Measurements from ENCODE around the gene CYP2D6. TPM values are rescaled to one million over a fixed set of nuclear protein-coding genes. Genes with fewer than 3 reads are reported as not detected.

CYP2D6 gene
- total RNA-seq, 1 donor from 2014 or later: 0.91 TPM

DNA sequence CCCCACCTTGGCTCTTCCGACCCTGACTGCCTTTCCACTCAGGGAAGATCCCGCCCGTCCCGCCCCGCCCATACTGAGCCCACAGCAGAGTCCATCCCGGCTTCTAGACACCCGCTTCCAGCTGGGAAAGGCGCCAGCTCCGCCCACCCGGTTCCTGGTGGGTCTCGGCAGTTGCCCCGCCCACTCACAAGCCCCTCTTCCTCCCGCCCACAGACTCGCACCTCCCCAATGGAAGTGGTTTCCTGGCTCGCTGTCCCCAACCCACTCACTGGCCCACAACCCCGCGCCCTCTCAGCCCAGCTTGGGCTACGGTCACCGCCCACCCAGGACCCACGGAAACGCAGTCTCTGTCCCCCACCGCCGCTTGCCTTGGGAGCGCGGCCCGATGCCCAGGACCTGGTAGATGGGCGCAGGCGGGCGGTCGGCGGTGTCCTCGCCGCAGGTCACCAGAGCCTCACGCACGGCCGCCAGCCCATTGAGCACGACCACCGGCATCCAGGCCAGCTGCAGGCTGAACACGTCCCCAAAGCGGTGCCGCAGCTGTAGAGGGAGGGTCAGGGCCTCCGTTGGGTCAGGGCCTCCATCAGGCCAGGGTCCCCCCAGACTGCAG, 22.2 kb upstream of the CYP2D6 start:
- H3K27me3 Mint-ChIP-seq (ENCODE audit: low read depth, unreplicated experiment): peaks cover 3% of the 10 kb centered on the region
- no peaks in the 10 kb centered on the region for H3K9me3 Mint-ChIP-seq (ENCODE audit: unreplicated experiment)
- TF ChIP-seq, protein P1, sequence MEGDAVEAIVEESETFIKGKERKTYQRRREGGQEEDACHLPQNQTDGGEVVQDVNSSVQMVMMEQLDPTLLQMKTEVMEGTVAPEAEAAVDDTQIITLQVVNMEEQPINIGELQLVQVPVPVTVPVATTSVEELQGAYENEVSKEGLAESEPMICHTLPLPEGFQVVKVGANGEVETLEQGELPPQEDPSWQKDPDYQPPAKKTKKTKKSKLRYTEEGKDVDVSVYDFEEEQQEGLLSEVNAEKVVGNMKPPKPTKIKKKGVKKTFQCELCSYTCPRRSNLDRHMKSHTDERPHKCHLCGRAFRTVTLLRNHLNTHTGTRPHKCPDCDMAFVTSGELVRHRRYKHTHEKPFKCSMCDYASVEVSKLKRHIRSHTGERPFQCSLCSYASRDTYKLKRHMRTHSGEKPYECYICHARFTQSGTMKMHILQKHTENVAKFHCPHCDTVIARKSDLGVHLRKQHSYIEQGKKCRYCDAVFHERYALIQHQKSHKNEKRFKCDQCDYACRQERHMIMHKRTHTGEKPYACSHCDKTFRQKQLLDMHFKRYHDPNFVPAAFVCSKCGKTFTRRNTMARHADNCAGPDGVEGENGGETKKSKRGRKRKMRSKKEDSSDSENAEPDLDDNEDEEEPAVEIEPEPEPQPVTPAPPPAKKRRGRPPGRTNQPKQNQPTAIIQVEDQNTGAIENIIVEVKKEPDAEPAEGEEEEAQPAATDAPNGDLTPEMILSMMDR (IDR thresholded peaks at IDR 0.05; ENCODE audit: insufficient read depth, low read depth, low read length): no peak
- TF ChIP-seq EZH2 (IDR thresholded peaks at IDR 0.05; ENCODE audit: insufficient read depth, low read length): no peak
- DNase-seq (ENCODE audit: low read depth): no peak
- no peak overlapping the region for H3K9ac ChIP-seq (ENCODE audit: low read length)
- H3K4me3 ChIP-seq (ENCODE audit: insufficient read depth, low read depth, low read length): no peak overlapping the region
- peaks cover 21% of the 10 kb centered on the region for H3K36me3 Mint-ChIP-seq (ENCODE audit: low read depth, unreplicated experiment)
- H2AFZ ChIP-seq (ENCODE audit: low read depth, low read length): no peak overlapping the region
- no peaks in the 10 kb centered on the region for H3K36me3 ChIP-seq (ENCODE audit: insufficient read depth, low read length)
- no peaks in the 10 kb centered on the region for H3K27me3 ChIP-seq (ENCODE audit: insufficient read depth, low read length)
- no peak overlapping the region for H3K27ac Mint-ChIP-seq (ENCODE audit: unreplicated experiment)
- H3K4me2 ChIP-seq (ENCODE audit: low read length): no peak overlapping the region
- no peaks in the 10 kb centered on the region for H3K9me3 ChIP-seq (ENCODE audit: insufficient read depth, low read depth, low read length)
- no peaks in the 10 kb centered on the region for H3K4me1 ChIP-seq (ENCODE audit: insufficient read depth, low read length)
- no peak for FAIRE-seq
- no peaks in the 10 kb centered on the region for H3K79me2 ChIP-seq (ENCODE audit: insufficient read depth, low read length)
- no peak overlapping the region for H3K4me3 Mint-ChIP-seq (ENCODE audit: unreplicated experiment)
- H4K20me1 ChIP-seq (ENCODE audit: insufficient read depth, low read length): no peaks in the 10 kb centered on the region
- H3K4me1 Mint-ChIP-seq (ENCODE audit: low read depth, unreplicated experiment): no peaks in the 10 kb centered on the region
- no peak overlapping the region for H3K27ac ChIP-seq (ENCODE audit: low read depth, low read length)

DNA sequence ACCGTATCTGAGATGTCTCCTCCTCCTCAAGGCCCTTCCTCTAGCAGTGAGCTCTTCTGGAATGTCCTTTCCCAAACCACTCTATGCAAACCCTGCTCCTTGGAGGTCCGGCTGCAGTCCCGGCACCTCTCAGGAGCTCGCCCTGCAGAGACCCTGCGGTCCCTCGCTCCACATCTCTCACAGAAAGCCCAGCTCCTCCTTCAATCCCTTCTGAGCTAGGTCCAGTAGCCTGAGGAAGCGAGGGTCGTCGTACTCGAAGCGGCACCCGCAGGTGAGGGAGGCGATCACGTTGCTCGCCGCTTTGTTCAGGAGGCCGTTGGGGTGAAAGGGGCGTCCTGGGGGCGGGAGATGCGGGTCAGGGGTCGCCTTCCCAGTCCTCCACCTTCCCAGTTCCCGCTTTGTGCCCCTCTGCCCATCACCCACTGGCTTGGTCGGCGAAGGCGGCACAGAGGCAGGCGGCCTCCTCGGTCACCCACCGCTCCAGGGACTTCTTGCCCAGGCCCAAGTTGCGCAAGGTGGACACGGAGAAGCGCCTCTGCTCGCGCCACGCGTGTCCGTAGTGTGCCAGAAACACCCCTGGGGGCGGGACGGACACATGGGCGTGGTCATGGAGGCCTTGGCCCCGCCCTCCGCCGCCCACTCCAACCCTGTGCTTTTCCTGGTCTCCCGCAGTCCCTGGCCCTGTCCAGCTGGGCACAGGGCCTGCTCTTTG, 21.5 kb upstream of the CYP2D6 start:
- H3K9ac ChIP-seq (ENCODE audit: low read length): no peak overlapping the region
- no peak overlapping the region for H3K4me2 ChIP-seq (ENCODE audit: low read length)
- Mint-ChIP-seq H3K4me3 (ENCODE audit: unreplicated experiment) (no peak overlapping the region), H3K36me3 (ENCODE audit: low read depth, unreplicated experiment) (peaks cover 21% of the 10 kb centered on the region), H3K27me3 (ENCODE audit: low read depth, unreplicated experiment) (peaks cover 3% of the 10 kb centered on the region), H3K9me3 (ENCODE audit: unreplicated experiment) (no peaks in the 10 kb centered on the region), H3K4me1 (ENCODE audit: low read depth, unreplicated experiment) (no peaks in the 10 kb centered on the region), H3K27ac (ENCODE audit: unreplicated experiment) (no peak overlapping the region)
- FAIRE-seq (no peak), DNase-seq (ENCODE audit: low read depth) (no peak)
- no peak overlapping the region for H3K27ac ChIP-seq (ENCODE audit: low read depth, low read length)
- no peaks in the 10 kb centered on the region for H3K4me1 ChIP-seq (ENCODE audit: insufficient read depth, low read length)
- no peaks in the 10 kb centered on the region for H3K36me3 ChIP-seq (ENCODE audit: insufficient read depth, low read length)
- H4K20me1 ChIP-seq (ENCODE audit: insufficient read depth, low read length): no peaks in the 10 kb centered on the region
- no peak overlapping the region for H2AFZ ChIP-seq (ENCODE audit: low read depth, low read length)
- TF ChIP-seq, protein P1 (IDR thresholded peaks at IDR 0.05; ENCODE audit: insufficient read depth, low read depth, low read length): no peak
- no peak for TF ChIP-seq EZH2 (IDR thresholded peaks at IDR 0.05; ENCODE audit: insufficient read depth, low read length)
- no peak overlapping the region for H3K4me3 ChIP-seq (ENCODE audit: insufficient read depth, low read depth, low read length)
- H3K27me3 ChIP-seq (ENCODE audit: insufficient read depth, low read length): no peaks in the 10 kb centered on the region
- no peaks in the 10 kb centered on the region for H3K79me2 ChIP-seq (ENCODE audit: insufficient read depth, low read length)
- H3K9me3 ChIP-seq (ENCODE audit: insufficient read depth, low read depth, low read length): no peaks in the 10 kb centered on the region

All from astrocyte (in vitro differentiated cells and primary cell).